Fibroblast of mammary gland (primary cell): ENCODE data around the gene CD5L.

Experiments used
- DNase-seq: peaks from one replicate; pipeline ENCODE4 v3.0.0-alpha.2; 2010; ENCODE audit warnings: low read depth
- H3K4me3 ChIP-seq: 2 replicates; pipeline ENCODE4 v1.5.1; 2011; ENCODE audit warnings: low read depth, mild to moderate bottlenecking, low read length, moderate library complexity; ENCODE audit not compliant: control insufficient read depth
- CTCF ChIP-seq: conservative IDR thresholded peaks from 2 replicates; pipeline ENCODE4 v1.5.1; 2011; ENCODE audit warnings: low read depth, low read length, inconsistent platforms; ENCODE audit not compliant: control insufficient read depth, insufficient read depth

Gene CD5L

GRCh38 chr1:157799996-157800395, 41.6 kb downstream of the CD5L start:
- no peak for TF ChIP-seq CTCF
- no peak overlapping the region for H3K4me3 ChIP-seq
- DNase-seq, result no peak

- TF ChIP-seq CTCF, result no peak
- DNase-seq, result no peak
- no peak overlapping the region for H3K4me3 ChIP-seq
Observed at GRCh38 chr1:157798211-157798610, 43.4 kb downstream of the CD5L start.

- DNase-seq, result no peak
- no peak overlapping the region for H3K4me3 ChIP-seq
- TF ChIP-seq CTCF, result no peak
Observed at GRCh38 chr1:157785248-157785647, 56.4 kb downstream of the CD5L start.

GRCh38 chr1:157784801-157785200, 56.8 kb downstream of the CD5L start:
- DNase-seq, result no peak
- H3K4me3 ChIP-seq, result no peak overlapping the region
- TF ChIP-seq CTCF, result no peak

GRCh38 chr1:157782931-157783330, 58.7 kb downstream of the CD5L start:
- no peak for TF ChIP-seq CTCF
- H3K4me3 ChIP-seq, result no peak overlapping the region
- no peak for DNase-seq

- no peak for TF ChIP-seq CTCF
- no peak for DNase-seq
- H3K4me3 ChIP-seq, result no peak overlapping the region
Observed at GRCh38 chr1:157781048-157781447, 60.6 kb downstream of the CD5L start.
